ENCODE measurements around the gene MAGIX.
A peak's percentile ranks its signal among the peaks of the same experiment; 100 is the strongest.

Gene MAGIX

DNA sequence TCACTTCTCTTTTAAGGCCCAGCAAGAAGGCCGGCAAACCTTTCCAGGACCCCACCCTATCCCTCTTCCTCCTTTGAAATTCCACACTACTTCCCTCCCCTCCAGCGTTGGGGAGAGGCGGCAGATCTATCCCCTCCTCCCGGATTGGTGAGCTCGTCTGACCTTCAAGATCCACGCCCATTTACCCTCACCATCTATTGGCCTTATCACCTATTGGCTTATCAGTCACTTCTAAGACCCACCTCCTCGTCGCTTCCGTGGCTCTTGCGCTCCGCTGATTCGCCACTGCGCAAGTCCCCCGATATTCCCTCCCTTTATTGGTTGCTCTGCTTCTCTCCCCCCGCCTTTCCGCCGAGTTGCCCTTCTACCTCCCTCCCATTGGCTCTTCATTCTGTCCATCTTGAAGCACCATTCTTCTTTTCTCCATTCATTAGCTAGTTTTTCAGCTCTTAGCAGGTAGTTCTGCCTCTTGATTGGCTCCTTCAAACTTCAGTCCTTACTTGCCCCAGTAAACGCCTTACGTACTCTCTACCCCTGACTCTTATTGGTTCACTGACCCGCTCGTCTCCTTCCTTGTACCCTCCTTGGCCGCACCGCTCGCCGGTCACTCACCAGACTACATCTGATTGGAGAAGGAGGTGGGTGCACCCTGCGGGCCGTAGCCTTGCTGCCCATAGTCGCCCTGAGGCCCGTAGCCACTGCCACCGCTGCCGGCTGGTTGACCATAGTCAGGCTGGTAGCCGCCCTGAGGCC, 28.4 kb downstream of the MAGIX start (continued):
- no peak for TF ChIP-seq ZNF239 (tag by site-specific recombination; IDR thresholded peaks at IDR 0.05)
- TF ChIP-seq OVOL3 (tag by site-specific recombination; IDR thresholded peaks at IDR 0.05), result no peak
- no peak for TF ChIP-seq ZNF843 (tag by site-specific recombination; IDR thresholded peaks at IDR 0.05)
- TF ChIP-seq, protein P1, sequence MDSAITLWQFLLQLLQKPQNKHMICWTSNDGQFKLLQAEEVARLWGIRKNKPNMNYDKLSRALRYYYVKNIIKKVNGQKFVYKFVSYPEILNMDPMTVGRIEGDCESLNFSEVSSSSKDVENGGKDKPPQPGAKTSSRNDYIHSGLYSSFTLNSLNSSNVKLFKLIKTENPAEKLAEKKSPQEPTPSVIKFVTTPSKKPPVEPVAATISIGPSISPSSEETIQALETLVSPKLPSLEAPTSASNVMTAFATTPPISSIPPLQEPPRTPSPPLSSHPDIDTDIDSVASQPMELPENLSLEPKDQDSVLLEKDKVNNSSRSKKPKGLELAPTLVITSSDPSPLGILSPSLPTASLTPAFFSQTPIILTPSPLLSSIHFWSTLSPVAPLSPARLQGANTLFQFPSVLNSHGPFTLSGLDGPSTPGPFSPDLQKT (IDR thresholded peaks at IDR 0.05; ENCODE audit: borderline replicate concordance, low read depth, low read length), result no peak
- TF ChIP-seq KLF9 (tag by site-specific recombination; IDR thresholded peaks at IDR 0.05; ENCODE audit: low read depth), result peak; percentile 83
- TF ChIP-seq KLF1 (tag by site-specific recombination; IDR thresholded peaks at IDR 0.05), result peak; percentile 78
- TF ChIP-seq ZSCAN30 (tag by site-specific recombination; IDR thresholded peaks at IDR 0.05), result no peak
- no peak for TF ChIP-seq ZNF529 (tag by site-specific recombination; IDR thresholded peaks at IDR 0.05; ENCODE audit: insufficient replicate concordance)
- TF ChIP-seq ZXDB (tag by site-specific recombination; IDR thresholded peaks at IDR 0.05), result peak; percentile 73
- TF ChIP-seq ZNF24 (tag by site-specific recombination; IDR thresholded peaks at IDR 0.05), result 0 out of 2 replicates have a peak, but pooled peaks have one; percentile 39
- TF ChIP-seq, protein P2, sequence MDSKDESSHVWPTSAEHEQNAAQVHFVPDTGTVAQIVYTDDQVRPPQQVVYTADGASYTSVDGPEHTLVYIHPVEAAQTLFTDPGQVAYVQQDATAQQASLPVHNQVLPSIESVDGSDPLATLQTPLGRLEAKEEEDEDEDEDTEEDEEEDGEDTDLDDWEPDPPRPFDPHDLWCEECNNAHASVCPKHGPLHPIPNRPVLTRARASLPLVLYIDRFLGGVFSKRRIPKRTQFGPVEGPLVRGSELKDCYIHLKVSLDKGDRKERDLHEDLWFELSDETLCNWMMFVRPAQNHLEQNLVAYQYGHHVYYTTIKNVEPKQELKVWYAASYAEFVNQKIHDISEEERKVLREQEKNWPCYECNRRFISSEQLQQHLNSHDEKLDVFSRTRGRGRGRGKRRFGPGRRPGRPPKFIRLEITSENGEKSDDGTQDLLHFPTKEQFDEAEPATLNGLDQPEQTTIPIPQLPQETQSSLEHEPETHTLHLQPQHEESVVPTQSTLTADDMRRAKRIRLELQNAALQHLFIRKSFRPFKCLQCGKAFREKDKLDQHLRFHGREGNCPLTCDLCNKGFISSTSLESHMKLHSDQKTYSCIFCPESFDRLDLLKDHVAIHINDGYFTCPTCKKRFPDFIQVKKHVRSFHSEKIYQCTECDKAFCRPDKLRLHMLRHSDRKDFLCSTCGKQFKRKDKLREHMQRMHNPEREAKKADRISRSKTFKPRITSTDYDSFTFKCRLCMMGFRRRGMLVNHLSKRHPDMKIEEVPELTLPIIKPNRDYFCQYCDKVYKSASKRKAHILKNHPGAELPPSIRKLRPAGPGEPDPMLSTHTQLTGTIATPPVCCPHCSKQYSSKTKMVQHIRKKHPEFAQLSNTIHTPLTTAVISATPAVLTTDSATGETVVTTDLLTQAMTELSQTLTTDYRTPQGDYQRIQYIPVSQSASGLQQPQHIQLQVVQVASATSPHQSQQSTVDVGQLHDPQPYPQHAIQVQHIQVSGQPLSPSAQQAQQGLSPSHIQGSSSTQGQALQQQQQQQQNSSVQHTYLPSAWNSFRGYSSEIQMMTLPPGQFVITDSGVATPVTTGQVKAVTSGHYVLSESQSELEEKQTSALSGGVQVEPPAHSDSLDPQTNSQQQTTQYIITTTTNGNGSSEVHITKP (tag by site-specific recombination; IDR thresholded peaks at IDR 0.05), result peak; percentile 98
- no peak for TF ChIP-seq EGR2 (tag by site-specific recombination; IDR thresholded peaks at IDR 0.05; ENCODE audit: low read depth)
- TF ChIP-seq, protein P3, sequence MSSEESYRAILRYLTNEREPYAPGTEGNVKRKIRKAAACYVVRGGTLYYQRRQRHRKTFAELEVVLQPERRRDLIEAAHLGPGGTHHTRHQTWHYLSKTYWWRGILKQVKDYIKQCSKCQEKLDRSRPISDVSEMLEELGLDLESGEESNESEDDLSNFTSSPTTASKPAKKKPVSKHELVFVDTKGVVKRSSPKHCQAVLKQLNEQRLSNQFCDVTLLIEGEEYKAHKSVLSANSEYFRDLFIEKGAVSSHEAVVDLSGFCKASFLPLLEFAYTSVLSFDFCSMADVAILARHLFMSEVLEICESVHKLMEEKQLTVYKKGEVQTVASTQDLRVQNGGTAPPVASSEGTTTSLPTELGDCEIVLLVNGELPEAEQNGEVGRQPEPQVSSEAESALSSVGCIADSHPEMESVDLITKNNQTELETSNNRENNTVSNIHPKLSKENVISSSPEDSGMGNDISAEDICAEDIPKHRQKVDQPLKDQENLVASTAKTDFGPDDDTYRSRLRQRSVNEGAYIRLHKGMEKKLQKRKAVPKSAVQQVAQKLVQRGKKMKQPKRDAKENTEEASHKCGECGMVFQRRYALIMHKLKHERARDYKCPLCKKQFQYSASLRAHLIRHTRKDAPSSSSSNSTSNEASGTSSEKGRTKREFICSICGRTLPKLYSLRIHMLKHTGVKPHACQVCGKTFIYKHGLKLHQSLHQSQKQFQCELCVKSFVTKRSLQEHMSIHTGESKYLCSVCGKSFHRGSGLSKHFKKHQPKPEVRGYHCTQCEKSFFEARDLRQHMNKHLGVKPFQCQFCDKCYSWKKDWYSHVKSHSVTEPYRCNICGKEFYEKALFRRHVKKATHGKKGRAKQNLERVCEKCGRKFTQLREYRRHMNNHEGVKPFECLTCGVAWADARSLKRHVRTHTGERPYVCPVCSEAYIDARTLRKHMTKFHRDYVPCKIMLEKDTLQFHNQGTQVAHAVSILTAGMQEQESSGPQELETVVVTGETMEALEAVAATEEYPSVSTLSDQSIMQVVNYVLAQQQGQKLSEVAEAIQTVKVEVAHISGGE (tag by site-specific recombination; conservative IDR thresholded peaks at IDR 0.05; ENCODE audit: low read depth), result no peak
- TF ChIP-seq FEZF1 (tag by site-specific recombination; IDR thresholded peaks at IDR 0.05), result 0 out of 2 replicates have a peak, but pooled peaks have one; percentile 12
- TF ChIP-seq GLIS2 (tag by site-specific recombination; IDR thresholded peaks at IDR 0.05), result 0 out of 2 replicates have a peak, but pooled peaks have one; percentile 51
- TF ChIP-seq, protein P4, sequence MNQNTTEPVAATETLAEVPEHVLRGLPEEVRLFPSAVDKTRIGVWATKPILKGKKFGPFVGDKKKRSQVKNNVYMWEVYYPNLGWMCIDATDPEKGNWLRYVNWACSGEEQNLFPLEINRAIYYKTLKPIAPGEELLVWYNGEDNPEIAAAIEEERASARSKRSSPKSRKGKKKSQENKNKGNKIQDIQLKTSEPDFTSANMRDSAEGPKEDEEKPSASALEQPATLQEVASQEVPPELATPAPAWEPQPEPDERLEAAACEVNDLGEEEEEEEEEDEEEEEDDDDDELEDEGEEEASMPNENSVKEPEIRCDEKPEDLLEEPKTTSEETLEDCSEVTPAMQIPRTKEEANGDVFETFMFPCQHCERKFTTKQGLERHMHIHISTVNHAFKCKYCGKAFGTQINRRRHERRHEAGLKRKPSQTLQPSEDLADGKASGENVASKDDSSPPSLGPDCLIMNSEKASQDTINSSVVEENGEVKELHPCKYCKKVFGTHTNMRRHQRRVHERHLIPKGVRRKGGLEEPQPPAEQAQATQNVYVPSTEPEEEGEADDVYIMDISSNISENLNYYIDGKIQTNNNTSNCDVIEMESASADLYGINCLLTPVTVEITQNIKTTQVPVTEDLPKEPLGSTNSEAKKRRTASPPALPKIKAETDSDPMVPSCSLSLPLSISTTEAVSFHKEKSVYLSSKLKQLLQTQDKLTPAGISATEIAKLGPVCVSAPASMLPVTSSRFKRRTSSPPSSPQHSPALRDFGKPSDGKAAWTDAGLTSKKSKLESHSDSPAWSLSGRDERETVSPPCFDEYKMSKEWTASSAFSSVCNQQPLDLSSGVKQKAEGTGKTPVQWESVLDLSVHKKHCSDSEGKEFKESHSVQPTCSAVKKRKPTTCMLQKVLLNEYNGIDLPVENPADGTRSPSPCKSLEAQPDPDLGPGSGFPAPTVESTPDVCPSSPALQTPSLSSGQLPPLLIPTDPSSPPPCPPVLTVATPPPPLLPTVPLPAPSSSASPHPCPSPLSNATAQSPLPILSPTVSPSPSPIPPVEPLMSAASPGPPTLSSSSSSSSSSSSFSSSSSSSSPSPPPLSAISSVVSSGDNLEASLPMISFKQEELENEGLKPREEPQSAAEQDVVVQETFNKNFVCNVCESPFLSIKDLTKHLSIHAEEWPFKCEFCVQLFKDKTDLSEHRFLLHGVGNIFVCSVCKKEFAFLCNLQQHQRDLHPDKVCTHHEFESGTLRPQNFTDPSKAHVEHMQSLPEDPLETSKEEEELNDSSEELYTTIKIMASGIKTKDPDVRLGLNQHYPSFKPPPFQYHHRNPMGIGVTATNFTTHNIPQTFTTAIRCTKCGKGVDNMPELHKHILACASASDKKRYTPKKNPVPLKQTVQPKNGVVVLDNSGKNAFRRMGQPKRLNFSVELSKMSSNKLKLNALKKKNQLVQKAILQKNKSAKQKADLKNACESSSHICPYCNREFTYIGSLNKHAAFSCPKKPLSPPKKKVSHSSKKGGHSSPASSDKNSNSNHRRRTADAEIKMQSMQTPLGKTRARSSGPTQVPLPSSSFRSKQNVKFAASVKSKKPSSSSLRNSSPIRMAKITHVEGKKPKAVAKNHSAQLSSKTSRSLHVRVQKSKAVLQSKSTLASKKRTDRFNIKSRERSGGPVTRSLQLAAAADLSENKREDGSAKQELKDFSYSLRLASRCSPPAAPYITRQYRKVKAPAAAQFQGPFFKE (tag by site-specific recombination; IDR thresholded peaks at IDR 0.05; ENCODE audit: borderline replicate concordance), result no peak
- TF ChIP-seq ZNF549 (tag by site-specific recombination; IDR thresholded peaks at IDR 0.05), result no peak
- no peak for TF ChIP-seq ZNF266 (tag by site-specific recombination; IDR thresholded peaks at IDR 0.05; ENCODE audit: low read depth)
- TF ChIP-seq SP3 (tag by site-specific recombination; IDR thresholded peaks at IDR 0.05), result peak; percentile 95
- no peak; the same call in 1 of the 2 replicates for TF ChIP-seq ZIC2 (tag by site-specific recombination; IDR thresholded peaks at IDR 0.05)
- peak; percentile 63 for TF ChIP-seq ZBTB17 (tag by site-specific recombination; IDR thresholded peaks at IDR 0.05)
- TF ChIP-seq, protein P5, sequence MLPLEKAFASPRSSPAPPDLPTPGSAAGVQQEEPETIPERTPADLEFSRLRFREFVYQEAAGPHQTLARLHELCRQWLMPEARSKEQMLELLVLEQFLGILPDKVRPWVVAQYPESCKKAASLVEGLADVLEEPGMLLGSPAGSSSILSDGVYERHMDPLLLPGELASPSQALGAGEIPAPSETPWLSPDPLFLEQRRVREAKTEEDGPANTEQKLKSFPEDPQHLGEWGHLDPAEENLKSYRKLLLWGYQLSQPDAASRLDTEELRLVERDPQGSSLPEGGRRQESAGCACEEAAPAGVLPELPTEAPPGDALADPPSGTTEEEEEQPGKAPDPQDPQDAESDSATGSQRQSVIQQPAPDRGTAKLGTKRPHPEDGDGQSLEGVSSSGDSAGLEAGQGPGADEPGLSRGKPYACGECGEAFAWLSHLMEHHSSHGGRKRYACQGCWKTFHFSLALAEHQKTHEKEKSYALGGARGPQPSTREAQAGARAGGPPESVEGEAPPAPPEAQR (tag by site-specific recombination; IDR thresholded peaks at IDR 0.05), result no peak
- no peak for TF ChIP-seq ZNF707 (tag by site-specific recombination; IDR thresholded peaks at IDR 0.05)
- TF ChIP-seq ZNF48 (tag by site-specific recombination; IDR thresholded peaks at IDR 0.05), result no peak

Data from HEK293 (cell line).